ENCODE measurements around the gene RTTN. TPM values are rescaled to one million over a fixed set of nuclear protein-coding genes. Genes with fewer than 3 reads are reported as not detected.

RTTN gene
- total RNA-seq, 1 experiment from 2014 or later = 16.9 TPM

- Histone ChIP-seq H3K27ac (ENCODE audit: low read length) (no peak overlapping the region), H3K9me3 (ENCODE audit: control insufficient read depth, insufficient read depth, low read depth, low read length) (no peaks in the 10 kb centered on the region), H3K36me3 (ENCODE audit: control insufficient read depth, insufficient read depth, low read length) (no peaks in the 10 kb centered on the region; the same call in 1 of the 2 replicates), H3K4me3 (ENCODE audit: low read depth in 2 of 2, low read length in 2 of 2) (no peak overlapping the region), H3K4me1 (ENCODE audit: control insufficient read depth, insufficient read depth, low read length) (no peaks in the 10 kb centered on the region; the same call in 1 of the 2 replicates), H3K27me3 (ENCODE audit: control insufficient read depth, insufficient read depth, low read length) (no peaks in the 10 kb centered on the region)
- TF ChIP-seq SIN3A (IDR thresholded peaks at IDR 0.05; ENCODE audit: borderline replicate concordance, insufficient read depth, low read depth, low read length) = no peak
- no peak for TF ChIP-seq TCF7L2 (IDR thresholded peaks at IDR 0.05; ENCODE audit: low read depth, low read length)
- TF ChIP-seq CTCF (IDR thresholded peaks at IDR 0.05) = no peak
- TF ChIP-seq REST (IDR thresholded peaks at IDR 0.05; ENCODE audit: insufficient read depth in 1 of 2, low read depth in 2 of 2, low read length in 1 of 2) = no peak
- TF ChIP-seq POLR2AphosphoS5 (IDR thresholded peaks at IDR 0.05; ENCODE audit: low read depth, low read length) = no peak
- BruUV-seq (replicated peaks) = no TSS peak
- in situ Hi-C loops (cut with HindIII; ENCODE audit: low pct_unique_long_range_greater_than_20kb, low sequenced_read_pairs) (no loop called here), intact Hi-C loops (cut with micrococcal nuclease; ENCODE audit: unreplicated experiment) (no loop called here)
- CTCF ChIA-PET = no interaction called here
- DNase-seq (ENCODE audit: low read depth, low spot score) (no peak), ATAC-seq (no peak)
- POLR2A ChIA-PET = no interaction called here
These were observed 123.1 kb downstream of the RTTN start for GRCh38 chr18:70082430-70082829.

GRCh38 chr18:70078106-70078505 is 127.4 kb downstream of the RTTN start:
- H3K9me3 ChIP-seq (ENCODE audit: control insufficient read depth, insufficient read depth, low read depth, low read length) = no peaks in the 10 kb centered on the region
- DNase-seq (ENCODE audit: low read depth, low spot score) = no peak
- in situ Hi-C loops (cut with HindIII; ENCODE audit: low pct_unique_long_range_greater_than_20kb, low sequenced_read_pairs) = no loop called here
- ChIA-PET POLR2A (no interaction called here), CTCF (no interaction called here)
- no TSS peak for BruUV-seq (replicated peaks)
- ATAC-seq = no peak
- H3K27ac ChIP-seq (ENCODE audit: low read length) = no peak overlapping the region
- no peak overlapping the region for H3K4me3 ChIP-seq (ENCODE audit: low read depth in 2 of 2, low read length in 2 of 2)
- no peak for TF ChIP-seq POLR2AphosphoS5 (IDR thresholded peaks at IDR 0.05; ENCODE audit: low read depth, low read length)
- TF ChIP-seq SIN3A (IDR thresholded peaks at IDR 0.05; ENCODE audit: borderline replicate concordance, insufficient read depth, low read depth, low read length) = no peak
- no peak for TF ChIP-seq REST (IDR thresholded peaks at IDR 0.05; ENCODE audit: insufficient read depth in 1 of 2, low read depth in 2 of 2, low read length in 1 of 2)
- TF ChIP-seq CTCF (IDR thresholded peaks at IDR 0.05) = no peak
- no peak for TF ChIP-seq TCF7L2 (IDR thresholded peaks at IDR 0.05; ENCODE audit: low read depth, low read length)
- intact Hi-C loops (cut with micrococcal nuclease; ENCODE audit: unreplicated experiment) = no loop called here
- no peaks in the 10 kb centered on the region for H3K27me3 ChIP-seq (ENCODE audit: control insufficient read depth, insufficient read depth, low read length)
- no peaks in the 10 kb centered on the region for H3K4me1 ChIP-seq (ENCODE audit: control insufficient read depth, insufficient read depth, low read length)
- H3K36me3 ChIP-seq (ENCODE audit: control insufficient read depth, insufficient read depth, low read length) = peaks cover 5% of the 10 kb centered on the region
